B cell (primary cell): ENCODE data around the gene RRBP1. TPM values are rescaled to one million over a fixed set of nuclear protein-coding genes. Genes with fewer than 3 reads are reported as not detected.

Experiments
- ATAC-seq: fragments of 200-7000 bp; cut with Tn5 transposase; one replicate; pipeline ENCODE4 v1.10.0; 2021; ENCODE audit warnings: low read depth, mild to moderate bottlenecking, moderate number of reproducible peaks, moderate library complexity
- CTCF ChIA-PET: fragments of 350-600 bp; sonication (Branson Sonifier 250); formaldehyde crosslinking; loops from one replicate; lab custom pipeline; 2021; ENCODE audit warnings: antibody characterized with exemption, inconsistent platforms; lab: Charles Lee
- POLR2A ChIA-PET: fragments of 350-600 bp; sonication (Branson Sonifier 250); formaldehyde crosslinking; loops from one replicate; lab custom pipeline; 2021; ENCODE audit warnings: antibody characterized with exemption; lab: Charles Lee
- DNase-seq: peaks from one replicate; pipeline ENCODE4 v3.0.0; 2013
- H2AFZ ChIP-seq: 2 replicates; pipeline ENCODE4 v1.6.1; 2012; ENCODE audit warnings: mild to moderate bottlenecking, low read depth, low read length; ENCODE audit not compliant: insufficient read depth, poor library complexity, severe bottlenecking
- H3K27ac ChIP-seq, 2 donors: 1 replicate in 1 of 2; 2 replicates in 1 of 2; pipeline ENCODE4 v1.5.1; 2012 to 2013; ENCODE audit warnings: low read length in 2 of 2, mild to moderate bottlenecking in 2 of 2, moderate library complexity in 1 of 2
- H3K27me3 ChIP-seq, 4 experiments: fragments of 200-600 bp in 1 of 4; sonication (generic) in 1 of 4; replicated peaks in 1 of 4; 1 replicate in 2 of 4; 2 replicates in 2 of 4; pipeline versions ENCODE4 v1.6.1 to v1.7.0; 2013 to 2016; ENCODE audit warnings: low read length in 3 of 4, mild to moderate bottlenecking in 2 of 4, mixed read lengths in 1 of 4, moderate library complexity in 1 of 4; ENCODE audit not compliant: insufficient read depth in 4 of 4, control insufficient read depth in 3 of 4; ENCODE audit errors: control extremely low read depth in 1 of 4
- H3K36me3 ChIP-seq, 2 experiments: replicated peaks in 1 of 2; 1 replicate in 1 of 2; 2 replicates in 1 of 2; pipeline versions ENCODE4 v1.6.1 to v1.7.1; 2013; ENCODE audit warnings: low read length in 1 of 2; ENCODE audit not compliant: insufficient read depth in 2 of 2, control insufficient read depth in 1 of 2; ENCODE audit errors: control extremely low read depth in 1 of 2, extremely low read depth in 1 of 2
- H3K4me1 ChIP-seq, 2 donors: fragments of 200-600 bp in 1 of 2; sonication (generic) in 1 of 2; 1 replicate in 1 of 2; 2 replicates in 1 of 2; pipeline versions ENCODE4 v1.5.1 to v1.6.1; 2013 to 2017; ENCODE audit warnings: low read length in 2 of 2; ENCODE audit not compliant: control insufficient read depth in 2 of 2, insufficient read depth in 2 of 2
- H3K4me2 ChIP-seq: replicated peaks from 2 replicates; pipeline ENCODE3; 2012; ENCODE audit warnings: mild to moderate bottlenecking, low read depth, low read length; ENCODE audit not compliant: poor library complexity, severe bottlenecking
- H3K4me3 ChIP-seq, 5 experiments: fragments of 200-600 bp in 1 of 5; sonication (generic) in 1 of 5; 1 replicate in 3 of 5; 2 replicates in 2 of 5; pipeline versions ENCODE4 v1.5.1 to v1.7.0; 2011 to 2016; ENCODE audit warnings: low read length in 4 of 5, mild to moderate bottlenecking in 4 of 5, low read depth in 2 of 5, control low read depth in 1 of 5, moderate library complexity in 1 of 5; ENCODE audit not compliant: insufficient read depth in 1 of 5; ENCODE audit errors: control extremely low read depth in 1 of 5, extremely low read depth in 1 of 5
- H3K79me2 ChIP-seq: fragments of 200-600 bp; sonication (generic); one replicate; pipeline ENCODE4 v1.6.0; 2016; ENCODE audit warnings: low read length; ENCODE audit not compliant: control insufficient read depth, insufficient read depth
- H3K9ac ChIP-seq: fragments of 200-600 bp; sonication (generic); 2 replicates; pipeline ENCODE4 v1.6.1; 2017; ENCODE audit warnings: mild to moderate bottlenecking, low read length, moderate library complexity
- H3K9me3 ChIP-seq, 3 donors: one replicate each; pipeline versions ENCODE4 v1.6.1 to v1.7.1; 2013; ENCODE audit warnings: low read length in 2 of 3; ENCODE audit not compliant: control insufficient read depth in 2 of 3, insufficient read depth in 1 of 3; ENCODE audit errors: control extremely low read depth in 1 of 3
- H4K20me1 ChIP-seq: 2 replicates; pipeline ENCODE4 v1.6.0; 2012; ENCODE audit warnings: mild to moderate bottlenecking, low read length; ENCODE audit not compliant: insufficient read depth, control insufficient read depth, poor library complexity, severe bottlenecking
- H3K27ac Mint-ChIP-seq: one replicate; pipeline ENCODE4 v1.8.0; 2021; ENCODE audit warnings: mixed read lengths
- H3K27me3 Mint-ChIP-seq: one replicate; pipeline ENCODE4 v1.8.0; 2021; ENCODE audit warnings: mixed read lengths
- H3K4me1 Mint-ChIP-seq: one replicate; pipeline ENCODE4 v1.8.0; 2021; ENCODE audit warnings: mixed read lengths
- H3K4me3 Mint-ChIP-seq: one replicate; pipeline ENCODE4 v1.8.0; 2021; ENCODE audit warnings: mixed read lengths
- H3K9me3 Mint-ChIP-seq: one replicate; pipeline ENCODE4 v1.8.0; 2022; ENCODE audit warnings: mixed read lengths; ENCODE audit not compliant: insufficient read depth
- EZH2 ChIP-seq: IDR thresholded peaks from 2 replicates; pipeline ENCODE4 v1.6.1; 2012; ENCODE audit warnings: borderline replicate concordance, low read depth, mild to moderate bottlenecking, moderate library complexity, low read length; ENCODE audit not compliant: insufficient read depth, poor library complexity, severe bottlenecking
- WGBS: methylation state at CpG from one replicate; pipeline ENCODE4 v1.1.5; 2013; ENCODE audit warnings: missing lambda C conversion rate; ENCODE audit not compliant: insufficient coverage; 5-methylcytosine and 5-hydroxymethylcytosine counted together
- intact Hi-C: fragments of 100-400 bp; cut with micrococcal nuclease; formaldehyde crosslinking; loops from one replicate; pipeline ENCODE4 v1.10.0; 2022
- polyA plus RNA-seq: library from polyadenylated mRNA; depleted of rRNA; stranded (reverse); fragments of >200 nt; gene quantifications from 2 replicates; pipeline ENCODE4 v1.2.3, GENCODE V29; 2012
- total RNA-seq, 2 donors: library from RNA; stranded (reverse); fragments of 120-200 nt in 1 of 2; gene quantifications; 1 replicate in 1 of 2; 2 replicates in 1 of 2; pipeline versions ENCODE4 v1.2.3 to v1.2.4, GENCODE V29; 2013 to 2022
- TF ChIP-seq, protein P1 (sequence below): fragments of 200-600 bp; IDR thresholded peaks from one replicate; pipeline ENCODE4 v1.8.0; 2022; ENCODE audit warnings: antibody characterized with exemption, mild to moderate bottlenecking

RRBP1 gene
- total and polyA plus RNA-seq, 2 donors (not counting 1 experiment from before 2014, with no cell fraction given), result 10.9 to 27.5 TPM

DNA sequence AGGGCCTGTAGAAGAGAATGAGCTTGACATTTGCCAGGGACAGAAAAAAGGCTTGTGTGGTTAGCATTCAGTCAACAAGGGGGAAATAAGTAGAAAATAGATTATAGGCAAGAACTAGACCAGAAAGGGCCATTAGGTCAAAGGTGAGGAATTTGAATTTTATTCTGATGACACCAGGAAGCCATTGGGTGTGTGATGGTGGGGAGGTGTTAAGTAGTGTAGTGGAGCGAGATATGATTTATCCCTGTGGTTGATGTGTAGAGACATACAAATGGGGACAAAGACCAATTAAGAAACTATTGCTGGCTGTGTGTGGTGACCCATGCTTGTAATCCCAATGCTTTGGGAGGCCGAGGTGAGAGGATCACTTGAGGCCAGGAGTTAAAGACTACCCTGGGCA, 101.1 kb downstream of the RRBP1 start:
- Histone ChIP-seq H3K36me3 (no peaks in the 10 kb centered on the region), H4K20me1 (peaks cover 9% of the 10 kb centered on the region), H3K4me1 (no peaks in the 10 kb centered on the region), H3K27me3 (no peaks in the 10 kb centered on the region), H3K9me3 (no peaks in the 10 kb centered on the region), H3K9ac (no peak overlapping the region), H3K4me2 (no peak overlapping the region), H2AFZ (no peak overlapping the region), H3K4me3 (no peak overlapping the region), H3K79me2 (peaks cover 16% of the 10 kb centered on the region), H3K27ac (no peak overlapping the region)
- no peak overlapping the region for H3K4me3 Mint-ChIP-seq
- intact Hi-C loops, result no loop called here
- DNase-seq (no peak), ATAC-seq (no peak)
- H3K27me3 Mint-ChIP-seq, result no peaks in the 10 kb centered on the region
- H3K27ac Mint-ChIP-seq, result no peak overlapping the region
- ChIA-PET POLR2A (no interaction called here), CTCF (no interaction called here)
- TF ChIP-seq EZH2, result no peak
- TF ChIP-seq, protein P1, sequence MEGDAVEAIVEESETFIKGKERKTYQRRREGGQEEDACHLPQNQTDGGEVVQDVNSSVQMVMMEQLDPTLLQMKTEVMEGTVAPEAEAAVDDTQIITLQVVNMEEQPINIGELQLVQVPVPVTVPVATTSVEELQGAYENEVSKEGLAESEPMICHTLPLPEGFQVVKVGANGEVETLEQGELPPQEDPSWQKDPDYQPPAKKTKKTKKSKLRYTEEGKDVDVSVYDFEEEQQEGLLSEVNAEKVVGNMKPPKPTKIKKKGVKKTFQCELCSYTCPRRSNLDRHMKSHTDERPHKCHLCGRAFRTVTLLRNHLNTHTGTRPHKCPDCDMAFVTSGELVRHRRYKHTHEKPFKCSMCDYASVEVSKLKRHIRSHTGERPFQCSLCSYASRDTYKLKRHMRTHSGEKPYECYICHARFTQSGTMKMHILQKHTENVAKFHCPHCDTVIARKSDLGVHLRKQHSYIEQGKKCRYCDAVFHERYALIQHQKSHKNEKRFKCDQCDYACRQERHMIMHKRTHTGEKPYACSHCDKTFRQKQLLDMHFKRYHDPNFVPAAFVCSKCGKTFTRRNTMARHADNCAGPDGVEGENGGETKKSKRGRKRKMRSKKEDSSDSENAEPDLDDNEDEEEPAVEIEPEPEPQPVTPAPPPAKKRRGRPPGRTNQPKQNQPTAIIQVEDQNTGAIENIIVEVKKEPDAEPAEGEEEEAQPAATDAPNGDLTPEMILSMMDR, result no peak
- H3K4me1 Mint-ChIP-seq, result peaks cover 3% of the 10 kb centered on the region
- 100% methylated on average over 1 of the region's 2 CpGs for WGBS
- H3K9me3 Mint-ChIP-seq, result no peaks in the 10 kb centered on the region

DNA sequence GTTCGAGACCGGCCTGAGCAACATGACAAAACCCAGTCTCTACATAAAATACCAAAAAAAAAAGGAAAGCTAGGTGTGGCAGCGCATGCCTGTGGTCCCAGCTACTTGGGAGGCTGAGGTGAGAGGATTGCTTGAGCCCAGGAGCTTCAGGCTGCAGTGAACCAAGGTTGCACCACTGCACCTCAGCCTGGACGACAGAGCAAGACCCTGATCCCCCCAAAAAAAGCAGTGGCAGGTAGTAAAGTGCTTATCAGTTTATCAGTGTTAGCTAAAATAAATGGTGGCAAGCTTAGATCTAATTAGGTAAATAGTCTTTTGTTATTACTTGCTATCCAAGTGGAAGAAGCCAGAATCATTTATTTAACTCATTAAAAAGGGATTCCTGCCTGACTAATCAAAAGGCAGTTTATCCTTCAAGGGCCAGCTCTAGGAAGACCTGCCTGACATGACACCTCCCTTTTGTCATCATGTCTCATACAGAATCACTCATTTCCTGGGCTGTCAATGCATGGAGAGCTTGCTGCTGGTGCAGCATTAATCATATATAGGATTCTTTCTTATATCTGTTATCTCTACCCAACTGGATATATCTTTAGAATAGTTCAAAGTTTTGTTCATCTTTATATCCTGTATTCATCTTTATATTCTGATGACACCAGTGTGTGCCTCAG, 102.5 kb downstream of the RRBP1 start:
- H3K4me2 ChIP-seq, result no peak overlapping the region
- no peak for DNase-seq
- intact Hi-C loops, result no loop called here
- no peak for TF ChIP-seq EZH2
- TF ChIP-seq, protein P1, result no peak
- H3K4me1 ChIP-seq, result no peaks in the 10 kb centered on the region
- no peak for ATAC-seq
- H3K9me3 ChIP-seq, result no peaks in the 10 kb centered on the region
- peaks cover 9% of the 10 kb centered on the region for H4K20me1 ChIP-seq
- Mint-ChIP-seq H3K27ac (no peak overlapping the region), H3K4me3 (no peak overlapping the region), H3K4me1 (peaks cover 3% of the 10 kb centered on the region), H3K27me3 (no peaks in the 10 kb centered on the region), H3K9me3 (no peaks in the 10 kb centered on the region)
- 91% methylated on average over 4 of the region's 4 CpGs for WGBS
- H3K27me3 ChIP-seq, result no peaks in the 10 kb centered on the region
- no peak overlapping the region for H2AFZ ChIP-seq
- no peak overlapping the region for H3K9ac ChIP-seq
- no peak overlapping the region for H3K27ac ChIP-seq
- peaks cover 23% of the 10 kb centered on the region for H3K79me2 ChIP-seq
- no peak overlapping the region for H3K4me3 ChIP-seq
- H3K36me3 ChIP-seq, result no peaks in the 10 kb centered on the region
- POLR2A ChIA-PET, result no interaction called here
- CTCF ChIA-PET, result no interaction called here
